Upper lobe of right lung (tissue), 1 donor: ENCODE results near the gene OXA1L. TPM values are rescaled to one million over a fixed set of nuclear protein-coding genes. Genes with fewer than 3 reads are reported as not detected.

ENCODE experiments used
- ATAC-seq: fragments of 200-7000 bp; cut with Tn5 transposase; one replicate; pipeline ENCODE4 v1.9.1; 2020; ENCODE audit warnings: mild to moderate bottlenecking, moderate library complexity
- DNase-seq: peaks from one replicate; pipeline ENCODE4 v3.0.0-alpha.2; 2020
- H3K27ac ChIP-seq: fragments of 200-600 bp; one replicate; pipeline ENCODE4 v1.8.0; 2022
- H3K27me3 ChIP-seq: fragments of 200-600 bp; one replicate; pipeline ENCODE4 v1.8.0; 2022; ENCODE audit warnings: mild to moderate bottlenecking
- H3K36me3 ChIP-seq: fragments of 200-600 bp; one replicate; pipeline ENCODE4 v1.8.0; 2022
- H3K4me1 ChIP-seq: fragments of 200-600 bp; one replicate; pipeline ENCODE4 v1.8.0; 2022
- H3K4me3 ChIP-seq: fragments of 200-600 bp; one replicate; pipeline ENCODE4 v1.8.0; 2022; ENCODE audit warnings: mild to moderate bottlenecking
- H3K9me3 ChIP-seq: fragments of 200-600 bp; one replicate; pipeline ENCODE4 v1.8.0; 2022
- CTCF ChIP-seq: fragments of 200-600 bp; IDR thresholded peaks from one replicate; pipeline ENCODE4 v1.8.0; 2022; ENCODE audit warnings: antibody characterized with exemption
- intact Hi-C: fragments of 100-400 bp; cut with DNase I; formaldehyde crosslinking; loops from one replicate; pipeline ENCODE4 v1.11.0; 2022
- total RNA-seq: library from RNA; stranded (reverse); fragmentation: NEBNext Ultra II Directional; extraction: Animal tissue kit (Norgen Biotek cat#: 25700); gene quantifications from one replicate; pipeline ENCODE4 v1.2.1, GENCODE V29; 2021
- donor health status: DM: no; HTN: yes; CAD: no; lungs with severe emphysema.

Gene OXA1L
- total RNA-seq, 1 donor from 2014 or later, result 105 TPM

GRCh38 chr14:22780105-22780679 lies 13.7 kb downstream of the OXA1L start:
- Histone ChIP-seq H3K4me1 (peaks cover 6% of the 10 kb centered on the region), H3K27ac (no peak overlapping the region), H3K4me3 (no peak overlapping the region), H3K9me3 (no peaks in the 10 kb centered on the region), H3K36me3 (no peaks in the 10 kb centered on the region), H3K27me3 (no peaks in the 10 kb centered on the region)
- intact Hi-C loops, result no loop called here
- DNase-seq, result no peak
- ATAC-seq, result no peak
- no peak for TF ChIP-seq CTCF

- no peak overlapping the region for H3K4me3 ChIP-seq
- no peaks in the 10 kb centered on the region for H3K36me3 ChIP-seq
- H3K27ac ChIP-seq, result no peak overlapping the region
- no peak for DNase-seq
- H3K4me1 ChIP-seq, result peaks cover 6% of the 10 kb centered on the region
- intact Hi-C loops, result no loop called here
- H3K27me3 ChIP-seq, result no peaks in the 10 kb centered on the region
- TF ChIP-seq CTCF, result no peak
- ATAC-seq, result no peak
- H3K9me3 ChIP-seq, result no peaks in the 10 kb centered on the region
These were observed 14.4 kb downstream of the OXA1L start for GRCh38 chr14:22780941-22781300.

- TF ChIP-seq CTCF, result no peak
- Histone ChIP-seq H3K4me1 (peaks cover 6% of the 10 kb centered on the region), H3K27me3 (no peaks in the 10 kb centered on the region), H3K9me3 (no peaks in the 10 kb centered on the region), H3K4me3 (no peak overlapping the region), H3K27ac (no peak overlapping the region), H3K36me3 (no peaks in the 10 kb centered on the region)
- intact Hi-C loops, result no loop called here
- ATAC-seq, result peak; percentile 21
- DNase-seq, result no peak
These were observed 15.0 kb downstream of the OXA1L start for GRCh38 chr14:22781301-22781991.

GRCh38 chr14:22786685-22787084 lies 20.2 kb downstream of the OXA1L start:
- Histone ChIP-seq H3K4me1 (no peaks in the 10 kb centered on the region), H3K36me3 (no peaks in the 10 kb centered on the region), H3K27ac (no peak overlapping the region), H3K4me3 (no peak overlapping the region), H3K27me3 (no peaks in the 10 kb centered on the region), H3K9me3 (no peaks in the 10 kb centered on the region)
- ATAC-seq, result no peak
- intact Hi-C loops, result no loop called here
- TF ChIP-seq CTCF, result no peak
- DNase-seq, result no peak

- no peaks in the 10 kb centered on the region for H3K4me1 ChIP-seq
- intact Hi-C loops, result no loop called here
- H3K27me3 ChIP-seq, result no peaks in the 10 kb centered on the region
- peak; percentile 66 for ATAC-seq
- H3K9me3 ChIP-seq, result no peaks in the 10 kb centered on the region
- TF ChIP-seq CTCF, result no peak
- H3K36me3 ChIP-seq, result no peaks in the 10 kb centered on the region
- H3K27ac ChIP-seq, result no peak overlapping the region
- DNase-seq, result no peak
- H3K4me3 ChIP-seq, result no peak overlapping the region
These were observed 24.8 kb downstream of the OXA1L start for GRCh38 chr14:22791301-22791700.
